Left lung (tissue), 14 donors: ENCODE data around the gene COL18A1. TPM values are rescaled to one million over a fixed set of nuclear protein-coding genes. Genes with fewer than 3 reads are reported as not detected.

Source experiments
- ATAC-seq: fragments of 200-7000 bp; cut with Tn5 transposase; one replicate; pipeline ENCODE4 v1.9.1; 2020; ENCODE audit warnings: moderate library complexity
- DNase-seq, 4 donors: peaks; one replicate each; pipeline ENCODE4 v3.0.0-alpha.2; 2013 to 2020
- H3K27ac ChIP-seq, 2 donors: fragments of 200-600 bp; sonication (generic) in 1 of 2; one replicate each; pipeline versions ENCODE4 v1.5.0 to v1.8.0; 2020 to 2021
- H3K27me3 ChIP-seq, 2 donors: fragments of 200-600 bp; sonication (generic) in 1 of 2; one replicate each; pipeline versions ENCODE4 v1.5.0 to v1.8.0; 2020 to 2021
- H3K36me3 ChIP-seq, 2 donors: fragments of 200-600 bp; sonication (generic) in 1 of 2; one replicate each; pipeline versions ENCODE4 v1.5.0 to v1.8.0; 2020 to 2021
- H3K4me1 ChIP-seq, 2 donors: fragments of 200-600 bp; one replicate each; pipeline ENCODE4 v1.8.0; 2021
- H3K4me3 ChIP-seq, 2 donors: fragments of 200-600 bp; sonication (generic) in 1 of 2; one replicate each; pipeline versions ENCODE4 v1.5.0 to v1.8.0; 2020 to 2021; ENCODE audit warnings: mild to moderate bottlenecking in 1 of 2
- H3K9me3 ChIP-seq, 2 donors: fragments of 200-600 bp; sonication (generic) in 1 of 2; one replicate each; pipeline versions ENCODE4 v1.5.0 to v1.8.0; 2020 to 2021
- intact Hi-C, 2 donors: fragments of 100-400 bp; cut with DNase I; formaldehyde crosslinking; loops; one replicate each; pipeline versions ENCODE4 v1.11.2 to v1.14.2; 2022
- long read RNA-seq, 12 donors: library from polyadenylated mRNA in 2 of 12; unstranded in 2 of 12; transcript quantifications; one replicate each; pipeline ENCODE4 v2.0.0 and lab custom pipeline, GENCODE V29; 2019 to 2026
- polyA plus RNA-seq, 6 donors: library from polyadenylated mRNA; unstranded; fragments of 120-200 nt; gene quantifications; one replicate each; pipeline ENCODE4 v1.2.1, GENCODE V29; 2013; ENCODE audit not compliant: insufficient read length in 6 of 6
- total RNA-seq, 2 donors: library from RNA; stranded (reverse); fragmentation: NEBNext Ultra II Directional; extraction: Animal tissue kit (Norgen Biotek cat#: 25700); gene quantifications; one replicate each; pipeline ENCODE4 v1.2.1, GENCODE V29; 2021
- TF ChIP-seq, protein P1 (sequence below), 2 donors: fragments of 200-600 bp; sonication (generic) in 1 of 2; IDR thresholded peaks; one replicate each; pipeline versions ENCODE4 v1.5.0 to v1.8.0; 2021; ENCODE audit warnings: antibody characterized with exemption in 2 of 2
- donor health status: DM: no; HTN: yes; CAD: no.
- donor health status: DM: no; HTN: no; CAD: no.

Gene COL18A1
- total RNA-seq = 10 to 100 TPM; 64.8 to 90.2 TPM
- 10 to 100 TPM; 39.3 to 86.4 (median 59.1) TPM for polyA plus RNA-seq
- long read RNA-seq, donor 1, partial matches to known transcripts = 62 of 63 reads
- long read RNA-seq, donor 1, other reads (novel, unspliced or antisense) = 0 of 63 reads
- long read RNA-seq, donor 2, partial matches to known transcripts = 43 of 49 reads
- long read RNA-seq, donor 2, other reads (novel, unspliced or antisense) = 6 of 49 reads
- long read RNA-seq, donor 3, full-length matches to known transcripts = 1 of 24 reads
- long read RNA-seq, donor 3, partial matches to known transcripts = 23 of 24 reads
- long read RNA-seq, donor 3, other reads (novel, unspliced or antisense) = 0 of 24 reads
- long read RNA-seq, donor 4, partial matches to known transcripts = 4 of 5 reads
- long read RNA-seq, donor 4, other reads (novel, unspliced or antisense) = 1 of 5 reads
- long read RNA-seq, donor 5, partial matches to known transcripts = 16 of 23 reads
- long read RNA-seq, donor 5, other reads (novel, unspliced or antisense) = 5 of 23 reads
- long read RNA-seq, donor 6, partial matches to known transcripts = 27 of 28 reads
- long read RNA-seq, donor 6, other reads (novel, unspliced or antisense) = 0 of 28 reads
- long read RNA-seq, donor 7, full-length matches to known transcripts = 1 of 6 reads
- long read RNA-seq, donor 7, partial matches to known transcripts = 5 of 6 reads
- long read RNA-seq, donor 7, other reads (novel, unspliced or antisense) = 0 of 6 reads
- long read RNA-seq, donor 8, partial matches to known transcripts = 50 of 56 reads
- long read RNA-seq, donor 8, other reads (novel, unspliced or antisense) = 6 of 56 reads
- long read RNA-seq, donor 9 = 0 reads
- long read RNA-seq, donor 10, partial matches to known transcripts = 4 of 10 reads
- long read RNA-seq, donor 10, other reads (novel, unspliced or antisense) = 6 of 10 reads
- long read RNA-seq, donor 11, full-length matches to known transcripts = 5 of 30 reads
- long read RNA-seq, donor 11, partial matches to known transcripts = 25 of 30 reads
- long read RNA-seq, donor 11, other reads (novel, unspliced or antisense) = 0 of 30 reads
- long read RNA-seq, donor 12, full-length matches to known transcripts = 1 of 23 reads
- long read RNA-seq, donor 12, partial matches to known transcripts = 22 of 23 reads
- long read RNA-seq, donor 12, other reads (novel, unspliced or antisense) = 0 of 23 reads

DNA sequence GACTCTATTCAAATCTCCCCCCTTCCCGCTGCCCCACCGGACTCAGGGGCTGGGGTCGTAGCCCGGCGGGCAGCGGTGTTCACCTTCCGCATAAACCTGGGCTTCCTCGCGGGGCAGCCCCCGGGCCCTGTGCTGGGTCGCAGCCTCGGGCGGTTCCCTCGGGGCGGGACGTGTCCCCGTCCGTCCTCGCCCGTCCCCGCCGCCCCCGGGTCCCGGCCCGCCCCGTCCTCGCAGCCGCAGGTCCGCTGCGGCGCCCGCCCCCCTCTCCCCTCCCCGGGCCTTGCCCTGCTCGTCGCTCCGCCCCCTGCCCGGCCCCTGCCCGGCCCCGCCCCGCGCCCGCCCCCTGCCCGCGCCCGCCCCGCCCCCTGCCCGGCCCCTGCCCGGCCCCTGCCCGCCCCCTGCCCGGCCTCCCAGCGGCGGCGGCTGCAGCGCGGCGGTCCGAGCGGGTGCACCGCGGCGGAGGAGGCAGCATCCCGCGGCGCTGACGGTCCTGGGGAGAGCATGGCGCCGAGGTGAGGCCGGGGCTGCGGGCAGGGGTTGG is at the start of gene COL18A1:
Gene COL18A1 (plus strand): TSS at position 436 of the 541 bp plus-strand sequence. CDS start 66 bp downstream, at position 502.
- H3K36me3 ChIP-seq = no peaks in the 10 kb centered on the region
- DNase-seq (peak in 2 of 4 donors; percentile 56 to 86), ATAC-seq (peak; percentile 74)
- peak within 1 kb of the TSS; percentile 19 to 69 for H3K27ac ChIP-seq
- H3K4me1 ChIP-seq = peaks cover 5 to 28% of the 10 kb centered on the region in 2 donors
- H3K27me3 ChIP-seq = peaks cover 3 to 72% of the 10 kb centered on the region in 2 donors
- H3K4me3 ChIP-seq = peak within 1 kb of the TSS; percentile 45 to 51
- TF ChIP-seq, protein P1, sequence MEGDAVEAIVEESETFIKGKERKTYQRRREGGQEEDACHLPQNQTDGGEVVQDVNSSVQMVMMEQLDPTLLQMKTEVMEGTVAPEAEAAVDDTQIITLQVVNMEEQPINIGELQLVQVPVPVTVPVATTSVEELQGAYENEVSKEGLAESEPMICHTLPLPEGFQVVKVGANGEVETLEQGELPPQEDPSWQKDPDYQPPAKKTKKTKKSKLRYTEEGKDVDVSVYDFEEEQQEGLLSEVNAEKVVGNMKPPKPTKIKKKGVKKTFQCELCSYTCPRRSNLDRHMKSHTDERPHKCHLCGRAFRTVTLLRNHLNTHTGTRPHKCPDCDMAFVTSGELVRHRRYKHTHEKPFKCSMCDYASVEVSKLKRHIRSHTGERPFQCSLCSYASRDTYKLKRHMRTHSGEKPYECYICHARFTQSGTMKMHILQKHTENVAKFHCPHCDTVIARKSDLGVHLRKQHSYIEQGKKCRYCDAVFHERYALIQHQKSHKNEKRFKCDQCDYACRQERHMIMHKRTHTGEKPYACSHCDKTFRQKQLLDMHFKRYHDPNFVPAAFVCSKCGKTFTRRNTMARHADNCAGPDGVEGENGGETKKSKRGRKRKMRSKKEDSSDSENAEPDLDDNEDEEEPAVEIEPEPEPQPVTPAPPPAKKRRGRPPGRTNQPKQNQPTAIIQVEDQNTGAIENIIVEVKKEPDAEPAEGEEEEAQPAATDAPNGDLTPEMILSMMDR (IDR thresholded peaks at IDR 0.05) = no peak
- H3K9me3 ChIP-seq = peaks cover 0 to 6% of the 10 kb centered on the region in 2 donors
- intact Hi-C loops = no loop called here

DNA sequence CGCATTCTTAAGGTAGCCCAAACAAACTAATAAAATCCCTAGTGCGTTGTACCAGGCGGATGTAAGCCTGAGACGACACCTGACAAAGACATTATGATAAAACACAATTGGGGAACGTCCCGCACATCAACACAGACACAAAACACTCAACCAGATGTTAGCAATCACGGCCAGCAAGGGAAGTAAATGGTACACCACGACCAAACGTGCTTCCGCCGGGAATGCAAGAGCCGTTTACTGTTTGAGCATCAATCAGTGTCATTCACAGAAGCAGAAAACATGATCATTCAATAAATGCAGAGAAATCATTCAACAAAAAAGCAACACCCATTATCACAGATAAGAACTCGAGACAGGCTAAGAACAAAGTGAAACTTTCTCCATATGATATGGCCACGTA is 49.4 kb upstream of the COL18A1 start:
- no peaks in the 10 kb centered on the region for H3K4me1 ChIP-seq
- no peaks in the 10 kb centered on the region for H3K9me3 ChIP-seq
- no peaks in the 10 kb centered on the region for H3K36me3 ChIP-seq
- no peak for DNase-seq
- TF ChIP-seq, protein P1 (IDR thresholded peaks at IDR 0.05) = no peak
- intact Hi-C loops = no loop called here
- H3K4me3 ChIP-seq = no peak overlapping the region
- ATAC-seq = no peak
- no peak overlapping the region for H3K27ac ChIP-seq
- H3K27me3 ChIP-seq = peaks cover 0 to 11% of the 10 kb centered on the region in 2 donors

DNA sequence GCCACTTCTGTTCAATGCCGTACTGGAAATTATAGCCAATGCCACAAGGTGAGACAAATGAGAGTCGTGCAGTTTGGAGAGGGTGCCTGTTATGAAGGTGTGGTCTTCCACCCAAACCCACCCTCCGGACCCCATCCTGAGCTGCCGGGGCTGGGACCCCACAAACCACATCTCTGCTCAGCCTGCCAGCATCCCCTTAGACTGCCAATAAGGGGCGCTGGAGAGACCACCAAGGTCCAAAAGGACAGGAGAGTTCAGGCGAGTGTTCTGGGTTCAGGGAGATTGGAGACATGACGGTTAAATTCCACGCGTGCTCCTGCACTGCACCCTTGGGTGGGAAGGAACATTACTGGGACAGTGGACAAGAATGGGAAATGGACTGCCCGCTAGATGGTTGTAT is 48.7 kb upstream of the COL18A1 start:
- ATAC-seq (no peak), DNase-seq (peak in 1 of 4 donors; percentile 32)
- TF ChIP-seq, protein P1 (IDR thresholded peaks at IDR 0.05) = no peak
- Histone ChIP-seq H3K9me3 (no peaks in the 10 kb centered on the region), H3K27me3 (peaks cover 0 to 11% of the 10 kb centered on the region in 2 donors), H3K36me3 (no peaks in the 10 kb centered on the region), H3K4me1 (no peaks in the 10 kb centered on the region), H3K27ac (no peak overlapping the region), H3K4me3 (no peak overlapping the region)
- intact Hi-C loops = no loop called here

DNA sequence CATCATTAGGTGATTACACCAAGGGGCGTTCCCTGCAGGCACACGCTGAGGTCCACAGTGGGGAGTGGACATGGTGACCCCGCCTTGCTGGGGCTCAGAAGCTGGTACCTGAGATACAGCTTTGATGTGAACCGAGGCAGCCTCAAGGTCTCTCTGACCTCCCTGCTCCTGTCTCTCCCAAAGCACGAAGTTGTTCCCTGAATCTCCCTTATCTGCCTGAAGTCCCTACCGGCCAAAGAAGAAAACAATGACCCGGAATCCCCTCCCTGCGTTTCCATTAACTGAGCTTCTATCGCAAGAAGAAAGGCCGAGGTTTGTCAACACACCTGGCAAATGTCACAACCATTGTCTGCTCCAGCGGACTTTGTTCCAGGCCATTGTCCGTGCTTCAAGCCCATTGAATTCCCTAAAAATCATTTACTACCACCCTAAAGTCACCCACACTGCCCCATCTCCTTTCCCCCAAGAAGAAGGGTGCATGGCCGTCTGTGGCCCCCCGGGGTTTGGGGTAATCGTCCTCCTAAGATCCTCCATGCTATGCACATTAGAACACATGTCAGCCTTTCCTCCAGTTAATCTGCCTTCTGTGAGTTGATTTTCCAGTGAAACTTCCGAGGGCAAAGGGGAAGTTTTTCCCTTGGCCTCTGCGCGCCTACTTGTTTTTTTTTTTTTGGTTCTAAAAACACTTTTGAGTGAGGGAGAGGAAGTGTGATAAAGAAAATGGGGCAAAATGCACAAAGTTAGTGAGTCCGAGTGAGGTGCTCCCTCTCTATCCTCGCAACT is 48.1 kb upstream of the COL18A1 start:
- TF ChIP-seq, protein P1 (IDR thresholded peaks at IDR 0.05) = no peak
- Histone ChIP-seq H3K9me3 (no peaks in the 10 kb centered on the region), H3K4me1 (no peaks in the 10 kb centered on the region), H3K36me3 (no peaks in the 10 kb centered on the region), H3K4me3 (no peak overlapping the region), H3K27me3 (peaks cover 0 to 11% of the 10 kb centered on the region in 2 donors), H3K27ac (no peak overlapping the region)
- intact Hi-C loops = no loop called here
- DNase-seq (no peak), ATAC-seq (no peak)
